ENCODE measurements around the gene KRT33A.

DNA sequence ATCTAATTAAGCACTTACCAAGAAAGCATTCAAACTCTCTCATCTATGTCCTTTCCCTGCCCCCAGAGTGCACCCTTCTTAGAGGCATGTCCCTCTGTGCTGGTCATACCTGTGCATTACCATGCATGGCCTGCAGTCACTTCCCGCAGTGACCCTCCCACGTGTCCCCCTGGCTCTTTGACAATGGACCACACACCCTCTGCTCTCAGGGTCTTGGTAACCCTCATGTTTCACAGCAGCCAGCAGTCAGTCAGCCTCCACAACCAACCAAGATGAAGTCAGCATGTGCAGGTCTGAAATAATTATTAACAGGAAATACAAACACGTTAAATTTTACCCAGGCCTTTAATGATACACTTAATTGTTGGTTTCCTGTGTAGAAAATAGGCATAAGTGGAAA is 10.1 kb downstream of the KRT33A start:
- TF ChIP-seq EZH2 (IDR thresholded peaks at IDR 0.05; ENCODE audit: insufficient read depth, poor library complexity, severe bottlenecking) (no peak), EZH2phosphoT487 (IDR thresholded peaks at IDR 0.05; ENCODE audit: insufficient read depth, low read depth) (no peak)

Data from GM23248 (cell line).